GM12878 (cell line): ENCODE data around the gene DTD1. TPM values are rescaled to one million over a fixed set of nuclear protein-coding genes. Genes with fewer than 3 reads are reported as not detected.

Experiments used
- ATAC-seq: fragments of 200-7000 bp; cut with Tn5 transposase; 3 replicates; pipeline ENCODE4 v1.9.1; 2020; ENCODE audit warnings: mild to moderate bottlenecking, moderate library complexity
- BruUV-seq: library from RNA; stranded (reverse); fragments of 400-500 nt; replicated peaks from 2 replicates; lab custom pipeline; 2021; lab: Mats Ljungman, UMichigan
- CTCF ChIA-PET: fragments of 300-600 bp; sonication (Branson Sonifier 250); formaldehyde crosslinking; extraction: SDS; loops from one replicate; lab custom pipeline; 2021; ENCODE audit warnings: inconsistent platforms; lab: Yijun Ruan, JAX
- POLR2A ChIA-PET: fragments of 350-600 bp; formaldehyde crosslinking; extraction: SDS; loops from one replicate; lab custom pipeline; 2021; ENCODE audit warnings: inconsistent platforms; lab: Charles Lee
- RAD21 ChIA-PET: fragments of 300-600 bp; sonication (Branson Sonifier 250); formaldehyde crosslinking; loops from one replicate; lab custom pipeline; 2023; ENCODE audit warnings: antibody characterized with exemption; ENCODE audit not compliant: unreplicated experiment; lab: Charles Lee
- SMC1A ChIA-PET: fragments of 300-600 bp; sonication (Branson Sonifier 250); formaldehyde crosslinking; loops from one replicate; lab custom pipeline; 2023; ENCODE audit not compliant: unreplicated experiment, uncharacterized antibody; lab: Charles Lee
- DNase-seq: peaks from one replicate; pipeline ENCODE4 v3.0.0-alpha.2; 2011; ENCODE audit warnings: low read depth, low spot score
- FAIRE-seq: peaks from 3 replicates; lab custom pipeline; 2011; peaks lifted over from hg19 to GRCh38; lab: Jason Lieb, UNC
- H2AFZ ChIP-seq: 2 replicates; pipeline ENCODE4 v1.6.0; 2011; ENCODE audit warnings: low read depth, low read length, control low read depth; ENCODE audit not compliant: control insufficient read depth
- H3K27ac ChIP-seq: 2 replicates; pipeline ENCODE4 v1.5.1; 2011; ENCODE audit warnings: control low read depth; ENCODE audit not compliant: control insufficient read depth, insufficient read depth
- H3K27me3 ChIP-seq, 2 experiments: replicated peaks in 1 of 2; 2 replicates each; pipeline versions ENCODE4 v1.6.0 to v1.6.1; 2011; ENCODE audit warnings: low read length in 1 of 2; ENCODE audit not compliant: control insufficient read depth in 2 of 2, insufficient read depth in 2 of 2
- H3K36me3 ChIP-seq, 2 experiments: 2 replicates each; pipeline ENCODE4 v1.5.1; 2011; ENCODE audit warnings: low read length in 1 of 2; ENCODE audit not compliant: control insufficient read depth in 2 of 2, insufficient read depth in 2 of 2
- H3K4me1 ChIP-seq: 2 replicates; pipeline ENCODE4 v1.6.1; 2011; ENCODE audit warnings: mild to moderate bottlenecking, low read length, moderate library complexity, mixed read lengths; ENCODE audit not compliant: control insufficient read depth, insufficient read depth
- H3K4me2 ChIP-seq: 2 replicates; pipeline ENCODE4 v1.6.0; 2011; ENCODE audit warnings: control low read depth; ENCODE audit not compliant: control insufficient read depth, insufficient read depth
- H3K4me3 ChIP-seq: fragments of 200-600 bp; sonication (generic); 2 replicates; pipeline ENCODE4 v1.5.1; 2016
- H3K79me2 ChIP-seq: 2 replicates; pipeline ENCODE4 v1.6.0; 2011; ENCODE audit warnings: low read length; ENCODE audit not compliant: control insufficient read depth, insufficient read depth
- H3K9ac ChIP-seq: 2 replicates; pipeline ENCODE4 v1.8.0; 2011; ENCODE audit warnings: low read length, control low read depth, mixed read lengths; ENCODE audit not compliant: control insufficient read depth, insufficient read depth
- H3K9me3 ChIP-seq: replicated peaks from 3 replicates; pipeline ENCODE4 v1.5.1; 2011; ENCODE audit warnings: mild to moderate bottlenecking, low read length; ENCODE audit not compliant: control insufficient read depth, insufficient read depth
- H4K20me1 ChIP-seq: 2 replicates; pipeline ENCODE4 v1.6.0; 2011; ENCODE audit not compliant: control insufficient read depth, insufficient read depth
- CHD1 ChIP-seq: IDR thresholded peaks from 2 replicates; pipeline ENCODE4 v1.6.1; 2012; ENCODE audit warnings: low read depth, low read length, improper control_type of control experiment
- GABPA ChIP-seq: IDR thresholded peaks from 2 replicates; pipeline ENCODE4 v1.6.1; 2014; ENCODE audit warnings: antibody characterized with exemption, low read depth, mild to moderate bottlenecking, inconsistent platforms
- HDGF ChIP-seq: fragments of 450-650 bp; IDR thresholded peaks from 2 replicates; pipeline ENCODE4 v1.6.1; 2016; ENCODE audit warnings: antibody characterized with exemption
- MTA3 ChIP-seq: IDR thresholded peaks from 2 replicates; pipeline ENCODE4 v1.6.1; 2012; ENCODE audit warnings: low read length, inconsistent platforms, borderline replicate concordance
- MYC ChIP-seq: IDR thresholded peaks from 2 replicates; pipeline ENCODE4 v1.6.1; 2011; ENCODE audit warnings: mild to moderate bottlenecking, low read length, moderate library complexity, inconsistent platforms; ENCODE audit not compliant: insufficient read depth, insufficient replicate concordance, insufficient read length, severe bottlenecking
- NR2C2 ChIP-seq: IDR thresholded peaks from 2 replicates; pipeline ENCODE4 v1.6.1; 2011; ENCODE audit warnings: borderline replicate concordance, low read depth; ENCODE audit not compliant: control insufficient read depth, insufficient read length
- NRF1 ChIP-seq: conservative IDR thresholded peaks from 2 replicates; pipeline ENCODE4 v1.6.1; 2011; ENCODE audit warnings: mild to moderate bottlenecking, low read depth, low read length, improper control_type of control experiment
- POLR2AphosphoS5 ChIP-seq: IDR thresholded peaks from 2 replicates; pipeline ENCODE4 v1.6.1; 2011; ENCODE audit warnings: mild to moderate bottlenecking, low read length, inconsistent platforms
- POU2F2 ChIP-seq: IDR thresholded peaks from 3 replicates; pipeline ENCODE4 v1.6.1; 2011; ENCODE audit warnings: low read depth, mild to moderate bottlenecking, low read length, borderline replicate concordance
- RFX5 ChIP-seq: IDR thresholded peaks from 2 replicates; pipeline ENCODE4 v1.6.1; 2011; ENCODE audit warnings: low read depth, low read length, improper control_type of control experiment
- STAT3 ChIP-seq: IDR thresholded peaks from 2 replicates; pipeline ENCODE4 v1.6.1; 2011; ENCODE audit warnings: low read depth, low read length, improper control_type of control experiment
- TBL1XR1 ChIP-seq: IDR thresholded peaks from 2 replicates; pipeline ENCODE4 v1.6.1; 2012; ENCODE audit warnings: low read depth, low read length, improper control_type of control experiment
- USF2 ChIP-seq: IDR thresholded peaks from 2 replicates; pipeline ENCODE4 v1.6.1; 2011; ENCODE audit warnings: low read depth, low read length, improper control_type of control experiment, borderline replicate concordance
- WGBS: methylation state at CpG from one replicate; pipeline ENCODE4 v1.1.6; 2016; ENCODE audit warnings: low lambda C conversion rate; ENCODE audit not compliant: insufficient replicate concordance, insufficient coverage; ENCODE audit errors: missing lambda C conversion rate; 5-methylcytosine and 5-hydroxymethylcytosine counted together
- in situ Hi-C: fragments of 300-500 bp; cut with MboI; formaldehyde crosslinking; loops from 9 replicates; pipeline ENCODE4 v1.14.3; 2018; ENCODE audit warnings: mixed read lengths
- intact Hi-C: fragments of 100-400 bp; cut with micrococcal nuclease; formaldehyde crosslinking; loops from one replicate; pipeline ENCODE4 v1.14.2; 2022; ENCODE audit not compliant: unreplicated experiment
- polyA plus RNA-seq, 11 experiments: library from polyadenylated mRNA; depleted of rRNA in 4 of 11; unstranded in 6 of 11; stranded (reverse) in 5 of 11; fragments of >200 nt; fragmentation: Nextera tagmentation in 4 of 11; fragmentation: Illumina TruSeq in 1 of 11; extraction: Ambion mirVana in 4 of 11; extraction: Trizol in 1 of 11; gene quantifications; 1 replicate in 1 of 11; 2 replicates in 10 of 11; pipeline versions ENCODE4 v1.2.1 to v1.2.3, GENCODE V29; 2011 to 2016; ENCODE audit warnings: inconsistent platforms in 2 of 11, missing spikeins in 2 of 11, low read depth in 1 of 11
- total RNA-seq, 4 experiments: library from RNA; depleted of rRNA in 3 of 4; stranded (reverse); fragments of >200 nt in 3 of 4; fragmentation: Illumina TruSeq in 1 of 4; extraction: Trizol in 1 of 4; gene quantifications; 2 replicates each; pipeline versions ENCODE4 v1.2.1 to v1.2.3, GENCODE V29; 2013 to 2021
- TF ChIP-seq, protein P1 (sequence below): IDR thresholded peaks from 2 replicates; pipeline ENCODE4 v1.6.1; 2011; ENCODE audit warnings: mild to moderate bottlenecking, low read depth, low read length, moderate library complexity; ENCODE audit not compliant: insufficient replicate concordance
- TF ChIP-seq, protein P2 (sequence below): IDR thresholded peaks from 2 replicates; pipeline ENCODE4 v1.6.1; 2012; ENCODE audit warnings: mild to moderate bottlenecking, low read depth, low read length

The DTD1 gene
- total and polyA plus RNA-seq, 10 of the 15 experiments (the other 5 are each of a cell fraction or from before 2014, with no cell fraction given): 24.3 to 99.8 (median 63.3) TPM

- no peak overlapping the region for H3K4me2 ChIP-seq
- no peaks in the 10 kb centered on the region for H3K9me3 ChIP-seq
- ATAC-seq: no peak
- H3K27me3 ChIP-seq: no peaks in the 10 kb centered on the region
- no TSS peak for BruUV-seq
- 62% methylated on average over 5 of the region's 5 CpGs for WGBS
- no peaks in the 10 kb centered on the region for H4K20me1 ChIP-seq
- in situ Hi-C loops (no loop called here), intact Hi-C loops (no loop called here)
- no peaks in the 10 kb centered on the region for H3K4me1 ChIP-seq
- no peak overlapping the region for H2AFZ ChIP-seq
- FAIRE-seq: no peak
- no peak for DNase-seq
- H3K9ac ChIP-seq: no peak overlapping the region
- no peaks in the 10 kb centered on the region for H3K36me3 ChIP-seq
- H3K4me3 ChIP-seq: no peak overlapping the region
- ChIA-PET RAD21 (no interaction called here), CTCF (interaction anchor here (0.6 to 0.7 kb wide), 2 partner anchors 145 to 304 kb away, joined by 3 read pairs; no protein-coding TSS in a partner anchor), POLR2A (no interaction called here), SMC1A (no interaction called here)
- TF ChIP-seq CHD1 (no peak), NRF1 (no peak), GABPA (no peak), RFX5 (no peak), NR2C2 (no peak), STAT3 (no peak), MYC (no peak), POU2F2 (no peak), POLR2AphosphoS5 (no peak), TBL1XR1 (no peak), HDGF (no peak), MTA3 (no peak), USF2 (no peak)
- TF ChIP-seq, protein P1, sequence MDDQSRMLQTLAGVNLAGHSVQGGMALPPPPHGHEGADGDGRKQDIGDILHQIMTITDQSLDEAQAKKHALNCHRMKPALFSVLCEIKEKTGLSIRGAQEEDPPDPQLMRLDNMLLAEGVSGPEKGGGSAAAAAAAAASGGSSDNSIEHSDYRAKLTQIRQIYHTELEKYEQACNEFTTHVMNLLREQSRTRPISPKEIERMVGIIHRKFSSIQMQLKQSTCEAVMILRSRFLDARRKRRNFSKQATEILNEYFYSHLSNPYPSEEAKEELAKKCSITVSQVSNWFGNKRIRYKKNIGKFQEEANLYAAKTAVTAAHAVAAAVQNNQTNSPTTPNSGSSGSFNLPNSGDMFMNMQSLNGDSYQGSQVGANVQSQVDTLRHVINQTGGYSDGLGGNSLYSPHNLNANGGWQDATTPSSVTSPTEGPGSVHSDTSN: no peak
- TF ChIP-seq, protein P2, sequence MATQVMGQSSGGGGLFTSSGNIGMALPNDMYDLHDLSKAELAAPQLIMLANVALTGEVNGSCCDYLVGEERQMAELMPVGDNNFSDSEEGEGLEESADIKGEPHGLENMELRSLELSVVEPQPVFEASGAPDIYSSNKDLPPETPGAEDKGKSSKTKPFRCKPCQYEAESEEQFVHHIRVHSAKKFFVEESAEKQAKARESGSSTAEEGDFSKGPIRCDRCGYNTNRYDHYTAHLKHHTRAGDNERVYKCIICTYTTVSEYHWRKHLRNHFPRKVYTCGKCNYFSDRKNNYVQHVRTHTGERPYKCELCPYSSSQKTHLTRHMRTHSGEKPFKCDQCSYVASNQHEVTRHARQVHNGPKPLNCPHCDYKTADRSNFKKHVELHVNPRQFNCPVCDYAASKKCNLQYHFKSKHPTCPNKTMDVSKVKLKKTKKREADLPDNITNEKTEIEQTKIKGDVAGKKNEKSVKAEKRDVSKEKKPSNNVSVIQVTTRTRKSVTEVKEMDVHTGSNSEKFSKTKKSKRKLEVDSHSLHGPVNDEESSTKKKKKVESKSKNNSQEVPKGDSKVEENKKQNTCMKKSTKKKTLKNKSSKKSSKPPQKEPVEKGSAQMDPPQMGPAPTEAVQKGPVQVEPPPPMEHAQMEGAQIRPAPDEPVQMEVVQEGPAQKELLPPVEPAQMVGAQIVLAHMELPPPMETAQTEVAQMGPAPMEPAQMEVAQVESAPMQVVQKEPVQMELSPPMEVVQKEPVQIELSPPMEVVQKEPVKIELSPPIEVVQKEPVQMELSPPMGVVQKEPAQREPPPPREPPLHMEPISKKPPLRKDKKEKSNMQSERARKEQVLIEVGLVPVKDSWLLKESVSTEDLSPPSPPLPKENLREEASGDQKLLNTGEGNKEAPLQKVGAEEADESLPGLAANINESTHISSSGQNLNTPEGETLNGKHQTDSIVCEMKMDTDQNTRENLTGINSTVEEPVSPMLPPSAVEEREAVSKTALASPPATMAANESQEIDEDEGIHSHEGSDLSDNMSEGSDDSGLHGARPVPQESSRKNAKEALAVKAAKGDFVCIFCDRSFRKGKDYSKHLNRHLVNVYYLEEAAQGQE: no peak
- no peak overlapping the region for H3K27ac ChIP-seq
- H3K79me2 ChIP-seq: no peaks in the 10 kb centered on the region
Measured at GRCh38 chr20:18775633-18776032, 187.8 kb downstream of the DTD1 start.
